ENCODE data around the gene RPS6KA5. TPM values are rescaled to one million over a fixed set of nuclear protein-coding genes. Genes with fewer than 3 reads are reported as not detected.

Gene RPS6KA5
- total RNA-seq: 10 to 100 TPM; 28.0 to 29.8 TPM
- 11.3 TPM for polyA plus RNA-seq (2013, experiment 1 of 2)
- 15.0 TPM for polyA plus RNA-seq (2013, experiment 2 of 2)
- total RNA-seq: 15.7 to 254 (median 58.8) reads per million in 172 experiments

DNA sequence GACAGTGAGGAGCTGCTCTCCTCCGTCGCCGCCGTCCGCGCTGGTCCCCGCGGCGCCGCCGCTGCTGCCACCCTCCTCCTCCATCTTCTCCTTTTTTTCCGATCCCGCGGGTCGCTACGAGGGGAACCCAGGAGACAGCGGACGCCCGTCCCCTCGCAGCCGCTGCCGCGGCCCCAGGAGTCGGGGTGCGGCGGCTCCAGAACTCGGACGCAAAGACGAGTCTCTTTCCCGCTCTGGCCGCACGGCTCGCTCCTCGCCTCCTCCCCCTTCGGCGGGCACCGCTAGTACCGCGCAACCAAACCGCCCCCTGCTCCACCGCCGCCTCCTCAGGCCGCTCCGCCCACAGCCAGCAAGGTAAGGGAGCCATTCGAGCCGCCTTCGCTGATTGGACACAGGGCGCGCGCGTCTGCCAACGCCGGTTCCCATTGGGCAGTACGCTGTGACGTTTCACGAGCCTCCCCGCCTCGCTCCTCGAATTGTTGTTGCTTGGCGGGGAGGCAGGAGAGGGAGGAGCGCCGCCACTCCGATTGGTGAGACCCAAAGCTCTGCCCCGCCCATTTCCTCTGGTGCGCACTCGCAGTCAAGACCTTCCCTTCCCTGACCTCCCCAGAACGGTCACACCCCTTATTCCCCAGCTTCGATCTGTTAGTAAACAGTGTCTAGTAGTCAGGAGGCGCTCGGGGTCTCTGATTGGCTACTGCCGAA is at the start of gene RPS6KA5:
Gene RPS6KA5, minus strand, starts transcription at position 291 of the 705 bp plus-strand sequence. Its CDS starts 207 bp downstream, at position 84.
- H3K36me3 Mint-ChIP-seq (ENCODE audit: low read depth): no peaks in the 10 kb centered on the region

DNA sequence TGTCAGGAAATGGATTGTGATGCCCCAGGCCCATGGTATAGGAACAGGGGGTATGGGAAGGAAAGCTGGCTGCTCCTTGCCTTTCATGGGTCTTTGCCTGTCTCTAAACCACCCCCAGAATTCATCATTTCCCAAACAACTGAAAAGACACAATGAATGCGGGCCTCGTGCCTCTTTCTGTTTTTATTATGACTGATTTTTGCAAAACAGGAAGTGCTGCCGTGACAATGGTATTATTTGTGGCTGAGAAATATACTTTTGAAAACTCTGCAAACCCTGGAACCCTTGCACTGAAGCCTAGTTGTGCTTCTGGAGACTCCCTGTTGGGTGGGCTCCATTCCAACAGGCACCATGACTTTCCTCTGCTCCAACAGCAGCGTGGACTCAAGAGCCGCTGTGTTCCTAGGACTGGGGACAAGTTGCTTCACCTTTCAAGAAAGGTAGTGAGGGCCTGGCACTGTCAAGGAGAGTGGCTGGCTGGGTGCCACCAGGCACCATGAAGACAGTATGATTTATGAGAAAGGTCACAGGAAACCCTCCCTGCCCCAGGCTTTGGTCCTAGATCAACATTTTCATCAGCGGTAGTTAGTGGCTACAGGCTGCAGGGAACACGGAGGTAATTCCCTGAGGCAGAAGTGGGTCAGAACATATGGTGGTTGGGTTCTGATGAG is 48.6 kb upstream of the RPS6KA5 start:
- intact Hi-C loops (cut with DNase I, micrococcal nuclease): no loop called here
- TF ChIP-seq, protein P1, sequence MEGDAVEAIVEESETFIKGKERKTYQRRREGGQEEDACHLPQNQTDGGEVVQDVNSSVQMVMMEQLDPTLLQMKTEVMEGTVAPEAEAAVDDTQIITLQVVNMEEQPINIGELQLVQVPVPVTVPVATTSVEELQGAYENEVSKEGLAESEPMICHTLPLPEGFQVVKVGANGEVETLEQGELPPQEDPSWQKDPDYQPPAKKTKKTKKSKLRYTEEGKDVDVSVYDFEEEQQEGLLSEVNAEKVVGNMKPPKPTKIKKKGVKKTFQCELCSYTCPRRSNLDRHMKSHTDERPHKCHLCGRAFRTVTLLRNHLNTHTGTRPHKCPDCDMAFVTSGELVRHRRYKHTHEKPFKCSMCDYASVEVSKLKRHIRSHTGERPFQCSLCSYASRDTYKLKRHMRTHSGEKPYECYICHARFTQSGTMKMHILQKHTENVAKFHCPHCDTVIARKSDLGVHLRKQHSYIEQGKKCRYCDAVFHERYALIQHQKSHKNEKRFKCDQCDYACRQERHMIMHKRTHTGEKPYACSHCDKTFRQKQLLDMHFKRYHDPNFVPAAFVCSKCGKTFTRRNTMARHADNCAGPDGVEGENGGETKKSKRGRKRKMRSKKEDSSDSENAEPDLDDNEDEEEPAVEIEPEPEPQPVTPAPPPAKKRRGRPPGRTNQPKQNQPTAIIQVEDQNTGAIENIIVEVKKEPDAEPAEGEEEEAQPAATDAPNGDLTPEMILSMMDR (IDR thresholded peaks at IDR 0.05): no peak
- Mint-ChIP-seq H3K4me1 (ENCODE audit: low read depth) (peaks cover 45% of the 10 kb centered on the region), H3K36me3 (ENCODE audit: low read depth) (peaks cover 6% of the 10 kb centered on the region), H3K27me3 (no peaks in the 10 kb centered on the region), H3K27ac (peak overlapping the region; percentile 95), H3K4me3 (peak overlapping the region; percentile 64), H3K9me3 (no peaks in the 10 kb centered on the region)
- Histone ChIP-seq H3K4me3 (ENCODE audit: low read length) (no peak overlapping the region), H3K4me1 (ENCODE audit: insufficient read depth, low read length) (peaks cover 40% of the 10 kb centered on the region), H3K27ac (ENCODE audit: low read depth in 1 of 2, low read length in 2 of 2) (peak overlapping the region; percentile 4 to 69), H3K9me3 (ENCODE audit: control insufficient read depth in 1 of 2, insufficient read depth in 1 of 2, low read length in 2 of 2) (no peaks in the 10 kb centered on the region), H3K27me3 (ENCODE audit: control insufficient read depth in 1 of 2, insufficient read depth in 2 of 2, low read length in 2 of 2) (no peaks in the 10 kb centered on the region), H3K36me3 (ENCODE audit: insufficient read depth, low read length) (no peaks in the 10 kb centered on the region)
- ChIA-PET CTCF (no interaction called here), POLR2A (no interaction called here)
- peak; percentile 27 for ATAC-seq (ENCODE audit: poor library complexity)
- peak in 13 of 14 experiments; percentile 12 to 71 (median 41) for DNase-seq

More for the DNA sequence above, at the start of gene RPS6KA5:
- Histone ChIP-seq H3K4me1 (ENCODE audit: insufficient read depth, low read length) (peaks cover 51% of the 10 kb centered on the region), H3K9me3 (ENCODE audit: control insufficient read depth in 1 of 2, insufficient read depth in 1 of 2, low read length in 2 of 2) (no peaks in the 10 kb centered on the region), H3K27me3 (ENCODE audit: control insufficient read depth in 1 of 2, insufficient read depth in 2 of 2, low read length in 2 of 2) (no peaks in the 10 kb centered on the region), H3K36me3 (ENCODE audit: insufficient read depth, low read length) (no peaks in the 10 kb centered on the region), H3K27ac (ENCODE audit: low read depth in 1 of 2, low read length in 2 of 2) (peak within 1 kb of the TSS; percentile 80 to 91), H3K4me3 (ENCODE audit: low read length) (peak within 1 kb of the TSS; percentile 81)
- no peaks in the 10 kb centered on the region for H3K27me3 Mint-ChIP-seq
- ATAC-seq (ENCODE audit: poor library complexity): peak; percentile 81
- ChIA-PET POLR2A (interaction anchor here (0.6 to 7.1 kb wide), 38 partner anchors 9 to 677 kb away, joined by 3 to 181 read pairs (median 4); partner anchors contain the start of genes CCDC88C, DGLUCY, GPR68 and PPP4R3A), CTCF (interaction anchor here (1.0 to 2.0 kb wide), 5 partner anchors 11 to 157 kb away, joined by 3 to 9 read pairs (median 3); no protein-coding TSS in a partner anchor)
- peaks cover 64% of the 10 kb centered on the region for H3K4me1 Mint-ChIP-seq (ENCODE audit: low read depth)
- H3K4me3 Mint-ChIP-seq: peak within 1 kb of the TSS; percentile 88
- TF ChIP-seq, protein P1 (IDR thresholded peaks at IDR 0.05): no peak
- no peaks in the 10 kb centered on the region for H3K9me3 Mint-ChIP-seq
- peak; percentile 99 to 100 (median 100) for DNase-seq
- peak within 1 kb of the TSS; percentile 81 for H3K27ac Mint-ChIP-seq
- intact Hi-C loops (cut with DNase I, micrococcal nuclease): loop anchor here (1.0 to 10.0 kb wide), 6 partner anchors 18 to 352 kb away; partner anchors contain the start of genes DGLUCY (in 1 of the 2) and GPR68 (in 1 of the 2)

DNA sequence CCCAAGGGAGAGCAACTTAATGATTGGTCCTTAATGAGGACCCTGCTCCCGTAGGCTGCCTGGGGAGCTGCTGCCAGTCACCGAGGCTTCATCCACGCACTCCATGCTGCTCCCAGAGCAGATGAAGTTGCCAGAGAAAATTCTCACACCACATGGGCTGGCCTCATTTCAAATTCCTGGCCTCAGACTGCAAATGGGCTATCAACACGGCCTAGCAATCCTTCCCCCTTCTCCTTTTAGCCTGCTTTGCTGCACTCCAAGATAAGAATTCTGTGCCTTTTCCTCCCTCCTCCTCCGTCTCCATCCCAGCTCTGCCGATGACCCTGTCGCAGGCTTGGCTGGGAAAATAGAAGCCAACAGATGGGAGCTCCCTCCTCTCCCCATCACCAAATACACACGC is 42.7 kb upstream of the RPS6KA5 start:
- no peak overlapping the region for H3K27ac ChIP-seq (ENCODE audit: low read depth in 1 of 2, low read length in 2 of 2)
- TF ChIP-seq, protein P1 (IDR thresholded peaks at IDR 0.05): no peak
- Mint-ChIP-seq H3K27me3 (no peaks in the 10 kb centered on the region), H3K9me3 (no peaks in the 10 kb centered on the region), H3K4me3 (no peak overlapping the region), H3K27ac (no peak overlapping the region), H3K4me1 (ENCODE audit: low read depth) (peaks cover 8% of the 10 kb centered on the region), H3K36me3 (ENCODE audit: low read depth) (no peaks in the 10 kb centered on the region)
- intact Hi-C loops (cut with DNase I, micrococcal nuclease): no loop called here
- H3K4me3 ChIP-seq (ENCODE audit: low read length): no peak overlapping the region
- H3K36me3 ChIP-seq (ENCODE audit: insufficient read depth, low read length): no peaks in the 10 kb centered on the region
- H3K9me3 ChIP-seq (ENCODE audit: control insufficient read depth in 1 of 2, insufficient read depth in 1 of 2, low read length in 2 of 2): no peaks in the 10 kb centered on the region
- ChIA-PET CTCF (no interaction called here), POLR2A (no interaction called here)
- no peak for DNase-seq
- no peaks in the 10 kb centered on the region for H3K27me3 ChIP-seq (ENCODE audit: control insufficient read depth in 1 of 2, insufficient read depth in 2 of 2, low read length in 2 of 2)
- ATAC-seq (ENCODE audit: poor library complexity): no peak
- H3K4me1 ChIP-seq (ENCODE audit: insufficient read depth, low read length): peaks cover 3% of the 10 kb centered on the region
